GM12878 (cell line): ENCODE measurements around the gene AFG1L. TPM values are rescaled to one million over a fixed set of nuclear protein-coding genes. Genes with fewer than 3 reads are reported as not detected.

Experiments
- ATAC-seq: fragments of 200-7000 bp; cut with Tn5 transposase; 3 replicates; pipeline ENCODE4 v1.9.1; 2020; ENCODE audit warnings: mild to moderate bottlenecking, moderate library complexity
- BruUV-seq: library from RNA; stranded (reverse); fragments of 400-500 nt; replicated peaks from 2 replicates; lab custom pipeline; 2021; lab: Mats Ljungman, UMichigan
- CTCF ChIA-PET: fragments of 300-600 bp; sonication (Branson Sonifier 250); formaldehyde crosslinking; extraction: SDS; loops from one replicate; lab custom pipeline; 2021; ENCODE audit warnings: inconsistent platforms; lab: Yijun Ruan, JAX
- POLR2A ChIA-PET: fragments of 350-600 bp; formaldehyde crosslinking; extraction: SDS; loops from one replicate; lab custom pipeline; 2021; ENCODE audit warnings: inconsistent platforms; lab: Charles Lee
- RAD21 ChIA-PET: fragments of 300-600 bp; sonication (Branson Sonifier 250); formaldehyde crosslinking; loops from one replicate; lab custom pipeline; 2023; ENCODE audit warnings: antibody characterized with exemption; ENCODE audit not compliant: unreplicated experiment; lab: Charles Lee
- SMC1A ChIA-PET: fragments of 300-600 bp; sonication (Branson Sonifier 250); formaldehyde crosslinking; loops from one replicate; lab custom pipeline; 2023; ENCODE audit not compliant: unreplicated experiment, uncharacterized antibody; lab: Charles Lee
- DNase-seq: peaks from one replicate; pipeline ENCODE4 v3.0.0-alpha.2; 2011; ENCODE audit warnings: low read depth, low spot score
- FAIRE-seq: peaks from 3 replicates; lab custom pipeline; 2011; peaks lifted over from hg19 to GRCh38; lab: Jason Lieb, UNC
- H2AFZ ChIP-seq: 2 replicates; pipeline ENCODE4 v1.6.0; 2011; ENCODE audit warnings: low read depth, low read length, control low read depth; ENCODE audit not compliant: control insufficient read depth
- H3K27ac ChIP-seq: 2 replicates; pipeline ENCODE4 v1.5.1; 2011; ENCODE audit warnings: control low read depth; ENCODE audit not compliant: control insufficient read depth, insufficient read depth
- H3K27me3 ChIP-seq, 2 experiments: replicated peaks in 1 of 2; 2 replicates each; pipeline versions ENCODE4 v1.6.0 to v1.6.1; 2011; ENCODE audit warnings: low read length in 1 of 2; ENCODE audit not compliant: control insufficient read depth in 2 of 2, insufficient read depth in 2 of 2
- H3K36me3 ChIP-seq, 2 experiments: 2 replicates each; pipeline ENCODE4 v1.5.1; 2011; ENCODE audit warnings: low read length in 1 of 2; ENCODE audit not compliant: control insufficient read depth in 2 of 2, insufficient read depth in 2 of 2
- H3K4me1 ChIP-seq: 2 replicates; pipeline ENCODE4 v1.6.1; 2011; ENCODE audit warnings: mild to moderate bottlenecking, low read length, moderate library complexity, mixed read lengths; ENCODE audit not compliant: control insufficient read depth, insufficient read depth
- H3K4me2 ChIP-seq: 2 replicates; pipeline ENCODE4 v1.6.0; 2011; ENCODE audit warnings: control low read depth; ENCODE audit not compliant: control insufficient read depth, insufficient read depth
- H3K4me3 ChIP-seq: fragments of 200-600 bp; sonication (generic); 2 replicates; pipeline ENCODE4 v1.5.1; 2016
- H3K79me2 ChIP-seq: 2 replicates; pipeline ENCODE4 v1.6.0; 2011; ENCODE audit warnings: low read length; ENCODE audit not compliant: control insufficient read depth, insufficient read depth
- H3K9ac ChIP-seq: 2 replicates; pipeline ENCODE4 v1.8.0; 2011; ENCODE audit warnings: low read length, control low read depth, mixed read lengths; ENCODE audit not compliant: control insufficient read depth, insufficient read depth
- H3K9me3 ChIP-seq: replicated peaks from 3 replicates; pipeline ENCODE4 v1.5.1; 2011; ENCODE audit warnings: mild to moderate bottlenecking, low read length; ENCODE audit not compliant: control insufficient read depth, insufficient read depth
- H4K20me1 ChIP-seq: 2 replicates; pipeline ENCODE4 v1.6.0; 2011; ENCODE audit not compliant: control insufficient read depth, insufficient read depth
- ATF7 ChIP-seq: fragments of 450-650 bp; IDR thresholded peaks from 2 replicates; pipeline ENCODE4 v1.6.1; 2016; ENCODE audit warnings: low read depth, mild to moderate bottlenecking
- CHD1 ChIP-seq: IDR thresholded peaks from 2 replicates; pipeline ENCODE4 v1.6.1; 2012; ENCODE audit warnings: low read depth, low read length, improper control_type of control experiment
- CHD2 ChIP-seq: IDR thresholded peaks from 2 replicates; pipeline ENCODE4 v1.6.1; 2011; ENCODE audit warnings: low read depth, low read length, improper control_type of control experiment, borderline replicate concordance
- CREB1 ChIP-seq: IDR thresholded peaks from 2 replicates; pipeline ENCODE4 v1.6.1; 2012; ENCODE audit warnings: low read depth, mild to moderate bottlenecking, inconsistent platforms
- LARP7 ChIP-seq: fragments of 450-650 bp; IDR thresholded peaks from 2 replicates; pipeline ENCODE4 v1.6.1; 2017; ENCODE audit warnings: mild to moderate bottlenecking
- MEF2B ChIP-seq: fragments of 450-650 bp; IDR thresholded peaks from 2 replicates; pipeline ENCODE4 v1.6.1; 2018; ENCODE audit warnings: mild to moderate bottlenecking, moderate library complexity; ENCODE audit not compliant: partially characterized antibody, poor library complexity, severe bottlenecking
- MTA2 ChIP-seq: fragments of 450-650 bp; IDR thresholded peaks from 2 replicates; pipeline ENCODE4 v1.6.1; 2016; ENCODE audit warnings: low read depth, mild to moderate bottlenecking, moderate library complexity
- NKRF ChIP-seq: fragments of 450-650 bp; conservative IDR thresholded peaks from 2 replicates; pipeline ENCODE4 v1.6.1; 2017; ENCODE audit warnings: mild to moderate bottlenecking, moderate library complexity
- NR2C2 ChIP-seq: IDR thresholded peaks from 2 replicates; pipeline ENCODE4 v1.6.1; 2011; ENCODE audit warnings: borderline replicate concordance, low read depth; ENCODE audit not compliant: control insufficient read depth, insufficient read length
- PAX5 ChIP-seq: IDR thresholded peaks from 2 replicates; pipeline ENCODE4 v1.6.1; 2011; ENCODE audit warnings: low read depth, low read length, borderline replicate concordance
- POLR2AphosphoS2 ChIP-seq: IDR thresholded peaks from 2 replicates; pipeline ENCODE4 v1.6.1; 2011; ENCODE audit warnings: low read depth, mild to moderate bottlenecking, low read length, improper control_type of control experiment, moderate library complexity
- RBBP5 ChIP-seq: fragments of 200-600 bp; sonication (generic); conservative IDR thresholded peaks from 2 replicates; pipeline ENCODE4 v1.6.1; 2016
- TCF12 ChIP-seq: IDR thresholded peaks from 2 replicates; pipeline ENCODE4 v1.6.1; 2011; ENCODE audit warnings: low read depth, mild to moderate bottlenecking, low read length
- YBX1 ChIP-seq: fragments of 450-650 bp; IDR thresholded peaks from 2 replicates; pipeline ENCODE4 v1.6.1; 2016; ENCODE audit warnings: antibody characterized with exemption
- ZNF24 ChIP-seq: fragments of 450-650 bp; IDR thresholded peaks from 2 replicates; pipeline ENCODE4 v1.6.1; 2017; ENCODE audit warnings: antibody characterized with exemption, mild to moderate bottlenecking
- ZNF687 ChIP-seq: fragments of 450-650 bp; IDR thresholded peaks from 2 replicates; pipeline ENCODE4 v1.6.1; 2017; ENCODE audit warnings: mild to moderate bottlenecking, moderate library complexity
- WGBS: methylation state at CpG from one replicate; pipeline ENCODE4 v1.1.6; 2016; ENCODE audit warnings: low lambda C conversion rate; ENCODE audit not compliant: insufficient replicate concordance, insufficient coverage; ENCODE audit errors: missing lambda C conversion rate; 5-methylcytosine and 5-hydroxymethylcytosine counted together
- in situ Hi-C: fragments of 300-500 bp; cut with MboI; formaldehyde crosslinking; loops from 9 replicates; pipeline ENCODE4 v1.14.3; 2018; ENCODE audit warnings: mixed read lengths
- intact Hi-C: fragments of 100-400 bp; cut with micrococcal nuclease; formaldehyde crosslinking; loops from one replicate; pipeline ENCODE4 v1.14.2; 2022; ENCODE audit not compliant: unreplicated experiment
- polyA plus RNA-seq, 11 experiments: library from polyadenylated mRNA; depleted of rRNA in 4 of 11; unstranded in 6 of 11; stranded (reverse) in 5 of 11; fragments of >200 nt; fragmentation: Nextera tagmentation in 4 of 11; fragmentation: Illumina TruSeq in 1 of 11; extraction: Ambion mirVana in 4 of 11; extraction: Trizol in 1 of 11; gene quantifications; 1 replicate in 1 of 11; 2 replicates in 10 of 11; pipeline versions ENCODE4 v1.2.1 to v1.2.3, GENCODE V29; 2011 to 2016; ENCODE audit warnings: inconsistent platforms in 2 of 11, missing spikeins in 2 of 11, low read depth in 1 of 11
- total RNA-seq, 4 experiments: library from RNA; depleted of rRNA in 3 of 4; stranded (reverse); fragments of >200 nt in 3 of 4; fragmentation: Illumina TruSeq in 1 of 4; extraction: Trizol in 1 of 4; gene quantifications; 2 replicates each; pipeline versions ENCODE4 v1.2.1 to v1.2.3, GENCODE V29; 2013 to 2021

The AFG1L gene
- total and polyA plus RNA-seq, 10 of the 15 experiments (the other 5 are each of a cell fraction or from before 2014, with no cell fraction given): 2.3 to 9.0 (median 4.3) TPM

GRCh38 chr6:108559884-108560462 lies 265.1 kb downstream of the AFG1L start (continued):
- TF ChIP-seq NKRF (peak; percentile 75), CHD1 (no peak), NR2C2 (no peak), LARP7 (peak; percentile 77), ATF7 (no peak), YBX1 (no peak), PAX5 (no peak)

- DNase-seq: no peak
- Histone ChIP-seq H3K79me2 (peaks cover 30% of the 10 kb centered on the region), H3K27me3 (peaks cover 6% of the 10 kb centered on the region in 2 experiments), H3K36me3 (no peaks in the 10 kb centered on the region), H3K9me3 (no peaks in the 10 kb centered on the region; the same call in 2 of the 3 replicates), H3K27ac (peak within 1 kb of the TSS; percentile 62), H3K9ac (peak within 1 kb of the TSS; percentile 83), H3K4me1 (peaks cover 19% of the 10 kb centered on the region), H3K4me3 (peak within 1 kb of the TSS; percentile 86), H2AFZ (peak within 1 kb of the TSS; percentile 61), H4K20me1 (peaks cover 4% of the 10 kb centered on the region), H3K4me2 (peak within 1 kb of the TSS; percentile 72)
- ChIA-PET RAD21 (interaction anchor here (1.0 to 2.8 kb wide), 2 partner anchors 32 to 38 kb away, joined by 4 to 11 read pairs; no protein-coding TSS in a partner anchor), SMC1A (interaction anchor here (3.2 kb wide), 1 partner anchor 31 kb away, joined by 9 read pairs; no protein-coding TSS in a partner anchor), CTCF (interaction anchor here (1.3 kb wide), 1 partner anchor 31 kb away, joined by 3 read pairs; no protein-coding TSS in a partner anchor), POLR2A (no interaction called here)
- FAIRE-seq: no peak
- whole genome bisulfite sequencing: 15% methylated on average over 31 of the region's 110 CpGs
- intact Hi-C loops (loop anchor here (5.0 kb wide), 1 partner anchor 77 kb away; no protein-coding TSS in a partner anchor), in situ Hi-C loops (no loop called here)
- ATAC-seq: peak; percentile 41
- BruUV-seq: no TSS peak
- TF ChIP-seq CREB1 (no peak), PAX5 (peak; percentile 21; the same call in 1 of the 2 replicates), POLR2AphosphoS2 (peak; percentile 36; the same call in 1 of the 2 replicates), MEF2B (peak; percentile 6), CHD2 (peak; percentile 67; the same call in 1 of the 2 replicates), TCF12 (peak; percentile 23; the same call in 1 of the 2 replicates), RBBP5 (no peak), MTA2 (no peak), ZNF687 (peak; percentile 35; the same call in 1 of the 2 replicates), ZNF24 (0 out of 2 replicates have a peak, but pooled peaks have one; percentile 4)
Measured at GRCh38 chr6:108560463-108561308, 265.8 kb downstream of the AFG1L start, which contains the start of gene FOXO3. Gene FOXO3, plus strand, starts transcription at chr6:108560917. Its CDS starts 292 bp downstream, at chr6:108561209.
